ENCODE data around the gene TPPP.

GRCh38 chr5:673831-674629, 19.1 kb downstream of the TPPP start:
- TF ChIP-seq, protein P1, sequence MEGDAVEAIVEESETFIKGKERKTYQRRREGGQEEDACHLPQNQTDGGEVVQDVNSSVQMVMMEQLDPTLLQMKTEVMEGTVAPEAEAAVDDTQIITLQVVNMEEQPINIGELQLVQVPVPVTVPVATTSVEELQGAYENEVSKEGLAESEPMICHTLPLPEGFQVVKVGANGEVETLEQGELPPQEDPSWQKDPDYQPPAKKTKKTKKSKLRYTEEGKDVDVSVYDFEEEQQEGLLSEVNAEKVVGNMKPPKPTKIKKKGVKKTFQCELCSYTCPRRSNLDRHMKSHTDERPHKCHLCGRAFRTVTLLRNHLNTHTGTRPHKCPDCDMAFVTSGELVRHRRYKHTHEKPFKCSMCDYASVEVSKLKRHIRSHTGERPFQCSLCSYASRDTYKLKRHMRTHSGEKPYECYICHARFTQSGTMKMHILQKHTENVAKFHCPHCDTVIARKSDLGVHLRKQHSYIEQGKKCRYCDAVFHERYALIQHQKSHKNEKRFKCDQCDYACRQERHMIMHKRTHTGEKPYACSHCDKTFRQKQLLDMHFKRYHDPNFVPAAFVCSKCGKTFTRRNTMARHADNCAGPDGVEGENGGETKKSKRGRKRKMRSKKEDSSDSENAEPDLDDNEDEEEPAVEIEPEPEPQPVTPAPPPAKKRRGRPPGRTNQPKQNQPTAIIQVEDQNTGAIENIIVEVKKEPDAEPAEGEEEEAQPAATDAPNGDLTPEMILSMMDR (IDR thresholded peaks at IDR 0.05; ENCODE audit: low read depth, low read length): no peak
- TF ChIP-seq EZH2phosphoT487 (IDR thresholded peaks at IDR 0.05; ENCODE audit: low read depth): no peak

Measured in OCI-LY3 (cell line).